ENCODE measurements around the gene XPO5.
"Not testable (repeated sequence)": the region's sequence is repeated elsewhere in the genome, so short reads cannot be mapped to it uniquely, and the experiment has no call there.

The XPO5 gene

DNA sequence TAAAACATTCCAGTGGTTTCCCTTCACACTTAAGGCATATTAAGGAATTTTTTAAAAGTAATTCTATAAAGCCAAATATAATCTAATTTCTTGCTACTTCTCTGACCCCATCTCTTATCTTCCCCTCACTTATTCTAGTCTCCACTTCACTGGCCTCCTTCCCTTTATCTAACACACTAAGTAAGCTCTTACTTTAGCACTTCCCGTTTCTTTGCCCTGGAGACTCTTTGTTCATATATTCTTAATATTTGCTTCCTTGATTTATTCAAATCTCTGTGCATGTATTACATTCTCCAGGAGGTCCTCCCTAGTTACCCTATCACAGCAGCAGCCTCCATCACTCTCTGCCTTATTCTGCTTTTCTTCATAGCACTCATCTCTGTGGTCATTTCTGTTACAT lies 33.0 kb upstream of the XPO5 start:
- no peak overlapping the region for H3K4me3 ChIP-seq (ENCODE audit: low read depth, low read length)
- DNase-seq (ENCODE audit: low read depth), result no peak
- TF ChIP-seq, protein P1, sequence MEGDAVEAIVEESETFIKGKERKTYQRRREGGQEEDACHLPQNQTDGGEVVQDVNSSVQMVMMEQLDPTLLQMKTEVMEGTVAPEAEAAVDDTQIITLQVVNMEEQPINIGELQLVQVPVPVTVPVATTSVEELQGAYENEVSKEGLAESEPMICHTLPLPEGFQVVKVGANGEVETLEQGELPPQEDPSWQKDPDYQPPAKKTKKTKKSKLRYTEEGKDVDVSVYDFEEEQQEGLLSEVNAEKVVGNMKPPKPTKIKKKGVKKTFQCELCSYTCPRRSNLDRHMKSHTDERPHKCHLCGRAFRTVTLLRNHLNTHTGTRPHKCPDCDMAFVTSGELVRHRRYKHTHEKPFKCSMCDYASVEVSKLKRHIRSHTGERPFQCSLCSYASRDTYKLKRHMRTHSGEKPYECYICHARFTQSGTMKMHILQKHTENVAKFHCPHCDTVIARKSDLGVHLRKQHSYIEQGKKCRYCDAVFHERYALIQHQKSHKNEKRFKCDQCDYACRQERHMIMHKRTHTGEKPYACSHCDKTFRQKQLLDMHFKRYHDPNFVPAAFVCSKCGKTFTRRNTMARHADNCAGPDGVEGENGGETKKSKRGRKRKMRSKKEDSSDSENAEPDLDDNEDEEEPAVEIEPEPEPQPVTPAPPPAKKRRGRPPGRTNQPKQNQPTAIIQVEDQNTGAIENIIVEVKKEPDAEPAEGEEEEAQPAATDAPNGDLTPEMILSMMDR (IDR thresholded peaks at IDR 0.05; ENCODE audit: low read depth, low read length, missing control alignments), result no peak

DNA sequence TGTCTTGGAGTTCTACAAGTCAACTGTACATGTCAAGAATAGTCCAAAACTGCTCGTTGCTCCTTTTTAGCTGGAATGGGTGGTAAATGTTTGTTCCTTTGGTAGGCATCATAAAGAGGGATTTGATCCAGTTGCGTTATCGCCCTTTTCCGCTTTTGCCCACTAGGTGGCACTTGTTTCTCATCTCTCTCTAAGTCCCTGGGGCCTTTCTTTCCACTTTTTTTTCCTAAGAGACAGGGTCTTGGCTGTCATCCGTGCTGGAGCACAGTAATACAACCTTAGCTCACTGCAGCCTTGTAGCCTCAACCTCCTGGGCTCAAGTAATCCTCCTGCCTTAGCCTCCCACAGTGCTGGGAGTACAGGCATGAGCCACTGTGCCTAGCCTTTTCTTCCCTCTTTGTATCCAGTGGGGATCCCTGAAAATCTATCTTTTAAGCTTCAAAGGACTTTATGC lies 32.5 kb upstream of the XPO5 start:
- no peak overlapping the region for H3K4me3 ChIP-seq (ENCODE audit: low read depth, low read length)
- TF ChIP-seq, protein P1 (IDR thresholded peaks at IDR 0.05; ENCODE audit: low read depth, low read length, missing control alignments), result peak; percentile 93

DNA sequence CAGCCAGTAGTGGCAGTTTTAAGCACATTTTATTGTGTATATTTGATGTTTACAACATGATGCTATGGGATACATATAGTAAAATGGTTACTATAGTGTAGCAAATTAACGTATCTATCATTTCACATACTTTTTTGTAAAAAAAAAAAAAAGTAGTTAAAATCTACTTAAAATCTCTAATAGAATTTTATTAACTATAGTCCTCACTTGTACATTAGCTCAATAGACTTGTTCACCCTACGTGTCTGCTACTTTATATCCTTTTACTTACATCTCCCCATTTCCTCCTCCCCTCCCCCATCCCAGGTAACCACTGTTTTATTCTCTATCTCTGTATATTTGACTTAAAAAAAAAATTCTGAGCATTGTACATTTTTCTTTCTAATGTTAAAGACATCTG lies 30.2 kb upstream of the XPO5 start:
- TF ChIP-seq, protein P1 (IDR thresholded peaks at IDR 0.05; ENCODE audit: low read depth, low read length, missing control alignments), result no peak
- no peak overlapping the region for H3K4me3 ChIP-seq (ENCODE audit: low read depth, low read length)
- DNase-seq (ENCODE audit: low read depth), result no peak

More for the DNA sequence above, 32.5 kb upstream of the XPO5 start:
- no peak for DNase-seq (ENCODE audit: low read depth)

DNA sequence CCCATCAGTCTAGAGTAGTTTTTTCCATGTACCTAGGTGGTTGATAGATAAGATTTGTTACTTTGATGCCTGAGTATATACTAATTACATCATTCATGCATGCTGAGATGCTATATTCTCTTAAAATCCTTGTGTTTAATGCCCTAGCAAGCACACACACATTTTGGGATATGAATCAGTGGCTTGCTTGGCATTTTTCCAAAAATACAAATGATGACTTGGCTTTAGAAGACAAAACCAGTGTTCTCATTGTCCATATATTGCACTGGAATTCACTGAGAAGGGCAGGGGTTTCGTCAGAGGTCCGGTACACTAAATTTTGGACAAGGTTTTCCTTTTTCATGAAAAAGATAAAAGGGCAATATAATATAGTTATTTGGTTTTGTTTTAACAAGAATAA lies 28.3 kb upstream of the XPO5 start:
- H3K4me3 ChIP-seq (ENCODE audit: low read depth, low read length), result no peak overlapping the region
- DNase-seq (ENCODE audit: low read depth), result no peak
- TF ChIP-seq, protein P1 (IDR thresholded peaks at IDR 0.05; ENCODE audit: low read depth, low read length, missing control alignments), result no peak

DNA sequence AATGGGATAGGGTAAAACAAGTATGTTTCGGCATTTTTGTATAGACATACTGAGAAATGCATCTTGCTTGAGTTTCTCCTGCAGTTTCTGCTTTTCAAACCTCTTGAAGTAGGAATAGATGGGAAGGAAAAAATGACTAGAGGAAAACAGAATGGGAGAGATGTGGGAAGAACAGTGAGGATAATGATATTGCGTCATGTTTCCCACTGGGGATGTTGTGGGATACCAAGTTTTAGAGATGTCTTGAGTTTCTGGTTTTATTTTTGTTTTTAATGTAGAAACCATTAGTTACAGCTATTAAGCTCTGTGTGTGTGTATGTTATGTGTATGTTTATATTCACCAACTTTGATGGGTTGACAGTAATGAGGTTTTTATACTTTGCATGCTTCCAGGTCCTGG lies 24.8 kb upstream of the XPO5 start:
- no peak overlapping the region for H3K4me3 ChIP-seq (ENCODE audit: low read depth, low read length)
- DNase-seq (ENCODE audit: low read depth), result no peak
- TF ChIP-seq, protein P1 (IDR thresholded peaks at IDR 0.05; ENCODE audit: low read depth, low read length, missing control alignments), result no peak

DNA sequence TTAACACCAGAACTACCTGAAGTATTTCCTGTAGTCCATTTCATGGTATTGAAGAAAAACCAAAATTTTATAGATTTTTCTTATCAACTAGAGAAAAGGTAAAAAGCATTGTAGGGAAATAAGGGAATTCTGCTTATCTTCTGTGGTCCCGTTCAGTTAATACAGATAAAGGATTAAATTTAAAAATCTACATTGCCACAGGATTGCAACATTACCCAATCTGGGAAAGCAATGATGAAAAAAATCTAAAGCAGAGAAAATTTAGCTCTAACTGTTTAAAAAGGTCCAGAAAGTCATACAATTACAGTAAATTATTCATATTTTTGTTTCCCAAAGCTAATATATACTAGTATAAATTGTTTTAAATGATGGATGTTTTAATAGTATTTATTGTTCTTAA lies 18.1 kb upstream of the XPO5 start:
- H3K4me3 ChIP-seq (ENCODE audit: low read depth, low read length), result no peak overlapping the region
- TF ChIP-seq, protein P1 (IDR thresholded peaks at IDR 0.05; ENCODE audit: low read depth, low read length, missing control alignments), result no peak
- no peak for DNase-seq (ENCODE audit: low read depth)

DNA sequence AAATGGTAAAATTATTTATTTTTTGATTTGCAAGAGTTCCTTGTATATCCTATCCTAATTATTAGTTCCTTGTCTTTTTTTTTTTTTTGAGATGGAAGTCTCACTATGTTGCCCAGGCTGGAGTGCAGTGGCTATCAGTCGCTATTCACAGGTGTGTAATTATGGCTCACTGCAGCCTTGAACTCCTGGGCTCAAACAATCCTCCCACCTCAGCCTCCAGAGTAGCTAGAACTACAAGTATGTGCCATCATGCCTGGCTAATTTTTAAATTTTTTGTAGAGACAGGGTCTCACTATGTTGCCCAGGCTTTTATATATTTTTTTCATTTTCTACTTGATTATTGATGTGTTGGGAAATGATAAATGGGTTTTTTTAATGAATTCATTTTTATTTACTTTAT lies 13.7 kb upstream of the XPO5 start:
- not testable (repeated sequence) for DNase-seq (ENCODE audit: low read depth); H3K4me3 ChIP-seq (ENCODE audit: low read depth, low read length)

DNA sequence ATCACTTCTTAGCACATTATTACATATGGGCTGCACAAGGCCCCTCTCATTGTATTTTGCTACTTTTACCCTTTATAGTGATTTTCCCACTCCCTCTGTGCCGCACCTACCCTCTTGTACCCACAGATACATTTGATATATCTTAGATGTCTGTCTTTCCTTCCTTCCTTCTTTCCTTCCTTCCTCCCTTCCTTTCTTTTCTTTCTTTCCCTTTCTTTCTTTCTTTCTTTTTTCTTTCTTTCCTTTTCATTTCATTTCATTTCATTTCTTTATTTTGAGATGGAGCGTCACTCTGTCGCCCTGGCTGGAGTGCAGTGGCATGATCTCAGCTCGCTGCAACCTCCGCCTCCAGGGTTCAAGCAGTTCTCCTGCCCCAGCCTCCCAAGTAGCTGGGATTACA lies 12.4 kb upstream of the XPO5 start:
- TF ChIP-seq, protein P1 (IDR thresholded peaks at IDR 0.05; ENCODE audit: low read depth, low read length, missing control alignments), result no peak
- DNase-seq (ENCODE audit: low read depth), result no peak
- H3K4me3 ChIP-seq (ENCODE audit: low read depth, low read length), result no peak overlapping the region

Data from GM12864 (cell line).